ENCODE data around the gene UBA7. TPM values are rescaled to one million over a fixed set of nuclear protein-coding genes. Genes with fewer than 3 reads are reported as not detected.

The UBA7 gene
- total RNA-seq, 1 donor from 2014 or later, result 0.47 TPM

- TF ChIP-seq, protein P1, sequence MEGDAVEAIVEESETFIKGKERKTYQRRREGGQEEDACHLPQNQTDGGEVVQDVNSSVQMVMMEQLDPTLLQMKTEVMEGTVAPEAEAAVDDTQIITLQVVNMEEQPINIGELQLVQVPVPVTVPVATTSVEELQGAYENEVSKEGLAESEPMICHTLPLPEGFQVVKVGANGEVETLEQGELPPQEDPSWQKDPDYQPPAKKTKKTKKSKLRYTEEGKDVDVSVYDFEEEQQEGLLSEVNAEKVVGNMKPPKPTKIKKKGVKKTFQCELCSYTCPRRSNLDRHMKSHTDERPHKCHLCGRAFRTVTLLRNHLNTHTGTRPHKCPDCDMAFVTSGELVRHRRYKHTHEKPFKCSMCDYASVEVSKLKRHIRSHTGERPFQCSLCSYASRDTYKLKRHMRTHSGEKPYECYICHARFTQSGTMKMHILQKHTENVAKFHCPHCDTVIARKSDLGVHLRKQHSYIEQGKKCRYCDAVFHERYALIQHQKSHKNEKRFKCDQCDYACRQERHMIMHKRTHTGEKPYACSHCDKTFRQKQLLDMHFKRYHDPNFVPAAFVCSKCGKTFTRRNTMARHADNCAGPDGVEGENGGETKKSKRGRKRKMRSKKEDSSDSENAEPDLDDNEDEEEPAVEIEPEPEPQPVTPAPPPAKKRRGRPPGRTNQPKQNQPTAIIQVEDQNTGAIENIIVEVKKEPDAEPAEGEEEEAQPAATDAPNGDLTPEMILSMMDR (IDR thresholded peaks at IDR 0.05), result no peak
- TF ChIP-seq EZH2 (IDR thresholded peaks at IDR 0.05), result no peak
- no peak for TF ChIP-seq EZH2phosphoT487 (IDR thresholded peaks at IDR 0.05)
- no peak for DNase-seq (ENCODE audit: low spot score)
- peaks cover 99% of the 10 kb centered on the region for H3K79me2 ChIP-seq (ENCODE audit: low read depth)
- Mint-ChIP-seq H3K27me3 (ENCODE audit: insufficient read depth, low read depth) (no peaks in the 10 kb centered on the region), H3K4me1 (peaks cover 9% of the 10 kb centered on the region), H3K9me3 (no peaks in the 10 kb centered on the region), H3K4me3 (no peak overlapping the region), H3K36me3 (peaks cover 11% of the 10 kb centered on the region), H3K27ac (no peak overlapping the region)
- peaks cover 4% of the 10 kb centered on the region for H3K4me1 ChIP-seq
- no peak overlapping the region for H3K4me2 ChIP-seq
- no peaks in the 10 kb centered on the region for H3K36me3 ChIP-seq
- no peak overlapping the region for H2AFZ ChIP-seq (replicated peaks)
- H4K20me1 ChIP-seq (ENCODE audit: low read depth), result peaks cover 71% of the 10 kb centered on the region
- no peak overlapping the region for H3K27ac ChIP-seq
- H3F3A ChIP-seq (ENCODE audit: low read depth), result no peaks in the 10 kb centered on the region
- no peaks in the 10 kb centered on the region for H3K9me3 ChIP-seq (ENCODE audit: low read depth)
- H3K4me3 ChIP-seq, result no peak overlapping the region
- no peak overlapping the region for H3K9ac ChIP-seq
- H3K27me3 ChIP-seq, result no peaks in the 10 kb centered on the region
Observed at GRCh38 chr3:49757197-49757596, 56.6 kb downstream of the UBA7 start.

DNA sequence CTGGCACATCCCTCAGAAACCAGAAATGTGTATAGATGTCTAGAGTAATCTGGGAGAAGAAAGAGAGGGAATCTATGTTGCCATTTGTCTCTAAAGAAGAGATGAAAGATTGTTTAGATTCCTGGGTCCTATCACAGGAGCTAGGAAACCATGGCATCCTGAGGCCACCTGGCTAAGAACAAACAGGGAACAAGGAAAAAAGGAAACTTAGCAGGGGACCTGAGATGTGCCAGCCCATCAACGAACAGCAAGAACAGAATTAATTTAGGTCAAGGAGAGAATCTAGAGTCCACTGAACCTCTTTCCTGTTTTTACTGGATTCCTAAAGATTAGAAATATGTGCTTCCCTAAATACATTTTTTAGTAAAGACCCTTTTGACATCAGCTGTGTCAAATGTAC lies 57.7 kb downstream of the UBA7 start:
- Mint-ChIP-seq H3K4me1 (peaks cover 9% of the 10 kb centered on the region), H3K27ac (no peak overlapping the region)
- peaks cover 70% of the 10 kb centered on the region for H4K20me1 ChIP-seq (ENCODE audit: low read depth)

More for the DNA sequence above, 57.7 kb downstream of the UBA7 start:
- Histone ChIP-seq H3K9me3 (ENCODE audit: low read depth) (no peaks in the 10 kb centered on the region), H3K79me2 (ENCODE audit: low read depth) (peaks cover 100% of the 10 kb centered on the region), H3K36me3 (no peaks in the 10 kb centered on the region), H3K4me1 (peaks cover 4% of the 10 kb centered on the region), H3K27me3 (no peaks in the 10 kb centered on the region), H3K4me2 (no peak overlapping the region), H3K27ac (peak overlapping the region; percentile 51), H3K9ac (no peak overlapping the region), H2AFZ (replicated peaks) (no peak overlapping the region), H3F3A (ENCODE audit: low read depth) (no peaks in the 10 kb centered on the region), H3K4me3 (no peak overlapping the region)
- TF ChIP-seq EZH2phosphoT487 (IDR thresholded peaks at IDR 0.05) (no peak), EZH2 (IDR thresholded peaks at IDR 0.05) (no peak)
- TF ChIP-seq, protein P1 (IDR thresholded peaks at IDR 0.05), result no peak
- Mint-ChIP-seq H3K4me3 (no peak overlapping the region), H3K9me3 (no peaks in the 10 kb centered on the region), H3K36me3 (peaks cover 11% of the 10 kb centered on the region), H3K27me3 (ENCODE audit: insufficient read depth, low read depth) (no peaks in the 10 kb centered on the region)
- no peak for DNase-seq (ENCODE audit: low spot score)

Small RNA genes lying within 50 kb of the gene (microRNA-seq; reads per million reads assigned to microRNA genes)
- gene MIR5193, result not detected

Small RNA genes lying within 50 kb of the gene (small RNA-seq; reads per million reads assigned to genes)
- gene COX6CP14 (not detected), gene RN7SL217P (not detected)

Other genes starting within 250 kb of the UBA7 start
- gene APEH, start 139.6 kb downstream of the UBA7 start, total RNA-seq (ENCODE audit: low replicate concordance), result 132 and 160 TPM in 2 replicates
- gene MST1, start 124.5 kb downstream of the UBA7 start, total RNA-seq (ENCODE audit: low replicate concordance), result 2.7 and 8.8 TPM in 2 replicates
- 15.0 and 34.4 TPM in 2 replicates for gene RNF123, start 124.4 kb downstream of the UBA7 start, total RNA-seq (ENCODE audit: low replicate concordance)
- 2.6 TPM in 1 of 2 replicates, not detected in the other for gene AMIGO3, start 94.3 kb downstream of the UBA7 start, total RNA-seq (ENCODE audit: low replicate concordance)
- gene GMPPB, start 90.0 kb downstream of the UBA7 start, total RNA-seq (ENCODE audit: low replicate concordance), result 10.6 and 18.8 TPM in 2 replicates
- 26.3 and 41.2 TPM in 2 replicates for gene IP6K1, start 27.4 kb downstream of the UBA7 start, total RNA-seq (ENCODE audit: low replicate concordance)
- 0.12 TPM in 1 of 2 replicates, not detected in the other for gene CDHR4, start 14.1 kb downstream of the UBA7 start, total RNA-seq (ENCODE audit: low replicate concordance)
- gene INKA1, start 10.7 kb downstream of the UBA7 start, total RNA-seq (ENCODE audit: low replicate concordance), result 0.84 TPM in 1 of 2 replicates, not detected in the other
- 24.4 and 32.2 TPM in 2 replicates for gene TRAIP, start 42.6 kb upstream of the UBA7 start, total RNA-seq (ENCODE audit: low replicate concordance)
- 10.8 and 12.1 TPM in 2 replicates for gene CAMKV, start 56.0 kb upstream of the UBA7 start, total RNA-seq (ENCODE audit: low replicate concordance)
- gene MST1R, start 89.9 kb upstream of the UBA7 start, total RNA-seq (ENCODE audit: low replicate concordance), result 0.32 and 1.8 TPM in 2 replicates
- 1.9 and 4.5 TPM in 2 replicates for gene MON1A, start 115.9 kb upstream of the UBA7 start, total RNA-seq (ENCODE audit: low replicate concordance)
- gene RBM6, start 126.2 kb upstream of the UBA7 start, total RNA-seq (ENCODE audit: low replicate concordance), result 126 and 170 TPM in 2 replicates

Data from neural progenitor cell (in vitro differentiated cells).